ENCODE data around the gene RASSF8. TPM values are rescaled to one million over a fixed set of nuclear protein-coding genes. Genes with fewer than 3 reads are reported as not detected.
A peak's percentile ranks its signal among the peaks of the same experiment; 100 is the strongest.

RASSF8 gene
- total and polyA plus RNA-seq, 5 experiments from 2014 or later = not detected

DNA sequence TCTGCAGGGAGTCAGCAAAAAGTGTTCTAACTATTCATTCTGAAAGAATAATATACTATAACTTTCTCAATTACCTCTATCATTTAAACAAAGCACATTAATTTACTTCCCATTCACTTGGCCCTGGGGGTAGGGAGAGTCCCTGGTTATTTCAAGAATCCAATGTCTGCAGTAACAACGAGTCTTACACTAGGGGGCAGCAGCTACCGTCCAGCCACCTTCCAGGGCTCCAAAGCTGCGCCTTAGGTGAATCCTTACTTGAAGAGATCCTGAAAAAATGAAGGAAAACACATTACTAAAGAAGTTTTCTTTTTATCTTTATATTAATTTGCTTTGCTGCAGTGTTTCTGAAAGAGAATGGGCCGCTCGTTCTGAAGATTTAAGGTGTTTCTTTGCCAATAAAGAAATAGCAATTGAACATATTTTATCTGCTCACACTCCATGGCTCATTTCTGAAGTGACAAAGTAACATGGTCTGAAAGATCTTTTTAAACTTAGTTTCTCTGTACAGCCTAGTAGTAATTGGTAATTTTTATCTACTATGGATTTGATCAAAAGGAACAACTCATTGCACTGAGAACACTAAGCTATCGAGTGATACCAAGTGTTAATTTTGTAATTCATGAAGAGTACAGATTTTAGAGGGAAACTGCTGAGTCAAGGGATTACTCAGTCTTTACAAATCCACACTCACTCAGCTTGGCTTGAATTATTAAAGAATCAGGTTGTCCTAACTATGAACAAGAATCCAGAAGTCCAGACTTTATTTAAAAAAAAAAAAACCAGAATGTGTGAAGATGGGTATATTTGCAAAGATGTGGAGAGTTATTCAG, 138.8 kb downstream of the RASSF8 start:
- peak; percentile 22 to 71 (median 50) for DNase-seq
- Mint-ChIP-seq H3K27ac (no peak overlapping the region), H3K4me1 (peaks cover 0 to 2% (median 0%) of the 10 kb centered on the region in 4 donors), H3K36me3 (no peaks in the 10 kb centered on the region), H3K9me3 (no peaks in the 10 kb centered on the region), H3K27me3 (peaks cover 0 to 10% (median 9%) of the 10 kb centered on the region in 5 donors), H3K4me3 (no peak overlapping the region)
- POLR2A ChIA-PET = no interaction called here
- ATAC-seq = peak; percentile 83 to 89

DNA sequence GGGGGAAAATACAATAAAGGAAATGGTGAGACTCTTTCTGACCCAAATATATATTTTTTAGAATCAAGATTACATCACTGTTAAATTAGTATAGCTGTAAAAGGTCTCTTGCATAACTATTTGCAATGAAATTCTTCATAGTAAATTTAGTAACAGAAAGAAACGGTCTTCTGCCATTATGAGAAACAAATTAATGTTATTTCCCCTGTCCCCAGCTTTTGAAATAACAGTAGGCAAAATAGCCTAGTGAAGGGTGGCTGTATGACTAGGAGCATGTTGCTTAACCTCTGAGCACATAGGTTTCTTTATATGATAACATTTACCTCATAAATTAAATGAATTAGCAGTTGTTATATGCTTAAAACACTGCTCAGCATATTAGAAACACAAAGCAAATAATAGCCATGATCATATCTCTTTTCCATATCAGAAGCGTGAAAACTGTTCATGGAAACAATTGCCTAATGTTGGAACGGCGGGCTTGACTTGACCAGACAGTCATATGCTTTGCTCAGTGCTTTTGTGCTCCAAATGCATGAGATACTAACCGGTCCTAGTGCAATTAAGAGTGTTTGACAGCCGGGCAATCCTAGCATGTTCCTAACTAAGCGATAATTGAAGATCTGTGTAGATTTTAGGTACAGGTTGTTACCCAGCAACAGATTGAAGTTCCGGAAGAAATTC, 142.3 kb downstream of the RASSF8 start:
- POLR2A ChIA-PET = no interaction called here
- Mint-ChIP-seq H3K27me3 (peaks cover 4 to 19% (median 9%) of the 10 kb centered on the region in 5 donors), H3K27ac (no peak overlapping the region), H3K4me3 (no peak overlapping the region), H3K4me1 (no peaks in the 10 kb centered on the region), H3K9me3 (no peaks in the 10 kb centered on the region), H3K36me3 (no peaks in the 10 kb centered on the region)
- DNase-seq (no peak), ATAC-seq (no peak)

GRCh38 chr12:26101350-26101734, 142.9 kb downstream of the RASSF8 start:
- no peaks in the 10 kb centered on the region for H3K36me3 Mint-ChIP-seq
- DNase-seq (no peak), ATAC-seq (no peak)
- peaks cover 4 to 19% (median 9%) of the 10 kb centered on the region in 5 donors for H3K27me3 Mint-ChIP-seq
- POLR2A ChIA-PET = no interaction called here
- H3K27ac Mint-ChIP-seq = no peak overlapping the region
- no peaks in the 10 kb centered on the region for H3K9me3 Mint-ChIP-seq
- H3K4me3 Mint-ChIP-seq = no peak overlapping the region
- no peaks in the 10 kb centered on the region for H3K4me1 Mint-ChIP-seq

DNA sequence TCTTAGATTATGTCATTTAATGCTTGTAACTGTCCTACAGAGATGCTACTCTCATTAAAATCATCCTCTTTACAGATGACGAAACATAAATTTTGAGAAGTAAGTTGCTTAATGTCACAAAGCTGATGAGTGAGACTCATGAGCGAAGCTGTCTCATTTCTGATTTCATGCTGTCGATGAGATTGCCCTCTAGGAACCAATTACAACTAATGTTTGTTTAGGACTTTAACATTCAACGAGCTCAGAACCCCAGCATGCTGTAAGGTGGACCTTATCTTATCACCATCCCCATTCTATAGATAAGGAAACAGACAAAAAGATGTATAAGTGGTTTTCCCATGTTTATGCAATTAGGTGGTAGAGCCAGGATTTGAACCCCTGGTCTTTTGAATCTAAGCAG, 143.3 kb downstream of the RASSF8 start:
- DNase-seq (no peak), ATAC-seq (no peak)
- no peak overlapping the region for H3K4me3 Mint-ChIP-seq
- peaks cover 4 to 19% (median 9%) of the 10 kb centered on the region in 5 donors for H3K27me3 Mint-ChIP-seq
- no peak overlapping the region for H3K27ac Mint-ChIP-seq
- no peaks in the 10 kb centered on the region for H3K4me1 Mint-ChIP-seq
- no peaks in the 10 kb centered on the region for H3K36me3 Mint-ChIP-seq
- POLR2A ChIA-PET = no interaction called here
- H3K9me3 Mint-ChIP-seq = no peaks in the 10 kb centered on the region

- Mint-ChIP-seq H3K27ac (no peak overlapping the region), H3K9me3 (no peaks in the 10 kb centered on the region), H3K4me1 (no peaks in the 10 kb centered on the region), H3K4me3 (no peak overlapping the region), H3K27me3 (peaks cover 4 to 19% (median 9%) of the 10 kb centered on the region in 5 donors), H3K36me3 (no peaks in the 10 kb centered on the region)
- no peak for DNase-seq
- no peak for ATAC-seq
- POLR2A ChIA-PET = no interaction called here
Measured at GRCh38 chr12:26102953-26103352, 144.5 kb downstream of the RASSF8 start.

GRCh38 chr12:26106347-26106746, 147.9 kb downstream of the RASSF8 start:
- ATAC-seq (no peak), DNase-seq (no peak)
- Mint-ChIP-seq H3K9me3 (no peaks in the 10 kb centered on the region), H3K4me3 (no peak overlapping the region), H3K36me3 (no peaks in the 10 kb centered on the region), H3K27ac (no peak overlapping the region), H3K4me1 (no peaks in the 10 kb centered on the region), H3K27me3 (peaks cover 5 to 28% (median 9%) of the 10 kb centered on the region in 5 donors)
- POLR2A ChIA-PET = no interaction called here

GRCh38 chr12:26108915-26109314, 150.4 kb downstream of the RASSF8 start:
- H3K36me3 Mint-ChIP-seq = no peaks in the 10 kb centered on the region
- peaks cover 2 to 7% (median 6%) of the 10 kb centered on the region in 4 donors for H3K4me1 Mint-ChIP-seq
- no peaks in the 10 kb centered on the region for H3K9me3 Mint-ChIP-seq
- DNase-seq = no peak
- POLR2A ChIA-PET = interaction anchor here (0.6 kb wide), 1 partner anchor 12 kb away, joined by 3 read pairs; no protein-coding TSS in a partner anchor
- no peak overlapping the region for H3K27ac Mint-ChIP-seq
- no peak overlapping the region for H3K4me3 Mint-ChIP-seq
- peaks cover 8 to 29% (median 12%) of the 10 kb centered on the region in 5 donors for H3K27me3 Mint-ChIP-seq
- ATAC-seq = no peak

DNA sequence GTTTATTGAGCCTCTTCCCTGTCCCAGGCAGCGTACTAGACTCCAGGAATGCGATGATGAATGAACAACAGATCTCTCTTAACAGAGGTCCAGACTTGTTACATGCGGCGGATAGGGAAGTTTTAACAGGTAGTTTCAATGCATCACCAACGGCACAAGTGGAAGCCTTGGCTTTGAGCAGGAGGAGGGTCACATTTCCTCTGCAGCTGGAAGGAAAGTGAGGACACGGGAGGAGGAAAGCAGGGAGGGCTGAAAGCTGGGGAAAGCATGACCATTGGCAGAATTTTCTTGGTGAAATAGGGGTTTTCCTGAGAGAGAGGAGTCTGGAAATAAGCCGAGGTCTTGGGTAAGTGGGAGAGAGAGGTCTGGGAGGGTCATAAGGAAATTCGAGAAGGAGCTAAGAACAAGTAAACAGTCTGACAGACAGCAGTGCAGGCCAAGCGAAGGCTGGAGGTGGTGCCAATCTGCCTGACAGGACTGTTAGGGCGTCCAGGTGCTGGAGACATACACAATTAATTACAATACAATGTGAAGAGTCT, 150.9 kb downstream of the RASSF8 start:
- Mint-ChIP-seq H3K4me1 (peaks cover 2 to 8% (median 7%) of the 10 kb centered on the region in 4 donors), H3K4me3 (no peak overlapping the region), H3K36me3 (no peaks in the 10 kb centered on the region), H3K27me3 (peaks cover 8 to 29% (median 12%) of the 10 kb centered on the region in 5 donors), H3K9me3 (no peaks in the 10 kb centered on the region), H3K27ac (no peak overlapping the region)
- ATAC-seq (no peak), DNase-seq (no peak)
- POLR2A ChIA-PET = no interaction called here

DNA sequence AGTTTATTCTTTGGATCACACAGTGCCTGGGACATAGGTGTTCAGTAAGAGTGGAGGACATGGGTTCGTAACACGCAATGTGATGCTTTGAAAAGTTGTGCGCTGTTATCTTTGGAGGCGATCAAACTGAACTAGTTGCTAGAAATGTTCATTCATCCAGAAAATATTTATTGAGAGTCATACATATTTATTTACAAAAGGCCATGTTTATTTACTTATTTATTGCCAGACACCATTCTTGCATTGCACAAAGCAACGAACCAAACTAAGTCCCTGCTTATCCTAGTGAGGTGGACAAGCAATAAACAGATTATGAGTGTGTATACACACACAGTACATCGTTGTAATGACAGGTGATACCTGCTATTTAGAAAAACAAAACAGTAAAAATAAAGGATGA, 153.8 kb downstream of the RASSF8 start:
- no peak for DNase-seq
- peak overlapping the region in 5 of 10 donors; percentile 0 to 77 (median 23) for H3K4me3 Mint-ChIP-seq
- no peaks in the 10 kb centered on the region for H3K9me3 Mint-ChIP-seq
- POLR2A ChIA-PET = no interaction called here
- H3K27ac Mint-ChIP-seq = no peak overlapping the region
- H3K4me1 Mint-ChIP-seq = peaks cover 4 to 16% (median 12%) of the 10 kb centered on the region in 4 donors
- no peak for ATAC-seq
- H3K36me3 Mint-ChIP-seq = no peaks in the 10 kb centered on the region
- H3K27me3 Mint-ChIP-seq = peaks cover 14 to 38% (median 15%) of the 10 kb centered on the region in 5 donors

DNA sequence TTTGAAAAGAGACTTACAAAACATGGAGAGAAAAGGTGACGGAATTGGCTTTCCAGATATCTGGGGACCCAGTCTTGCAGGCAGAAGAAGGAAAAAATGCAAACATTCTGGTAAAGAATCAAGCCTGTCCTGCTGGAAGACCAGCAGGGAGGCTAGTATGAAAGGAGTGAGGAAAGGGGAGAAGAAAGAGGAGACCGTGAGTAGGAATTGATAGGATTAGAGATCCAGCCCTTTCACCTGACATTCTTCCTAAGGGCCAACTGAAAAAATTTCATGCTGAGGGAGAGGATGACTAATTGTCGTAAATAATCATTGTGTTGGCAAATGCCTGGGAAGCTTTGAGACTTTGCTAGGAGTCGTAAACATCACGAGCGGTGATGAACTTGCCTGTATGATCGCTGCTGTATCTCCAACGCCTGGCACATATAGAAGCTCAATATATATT, 154.2 kb downstream of the RASSF8 start:
- Mint-ChIP-seq H3K27ac (peak overlapping the region in 1 of 10 donors; percentile 26), H3K4me1 (peaks cover 4 to 16% (median 12%) of the 10 kb centered on the region in 4 donors), H3K4me3 (peak overlapping the region in 7 of 10 donors; percentile 0 to 78 (median 26)), H3K36me3 (no peaks in the 10 kb centered on the region), H3K9me3 (no peaks in the 10 kb centered on the region), H3K27me3 (peaks cover 18 to 42% (median 18%) of the 10 kb centered on the region in 5 donors)
- no peak for DNase-seq
- POLR2A ChIA-PET = no interaction called here
- ATAC-seq = no peak

- H3K4me1 Mint-ChIP-seq = peaks cover 4 to 17% (median 12%) of the 10 kb centered on the region in 4 donors
- H3K36me3 Mint-ChIP-seq = no peaks in the 10 kb centered on the region
- H3K27ac Mint-ChIP-seq = peak overlapping the region in 2 of 10 donors; percentile 4 to 74
- POLR2A ChIA-PET = no interaction called here
- peak overlapping the region; percentile 63 to 87 (median 81) for H3K4me3 Mint-ChIP-seq
- peaks cover 18 to 42% (median 22%) of the 10 kb centered on the region in 5 donors for H3K27me3 Mint-ChIP-seq
- no peak for DNase-seq
- ATAC-seq = no peak
- H3K9me3 Mint-ChIP-seq = no peaks in the 10 kb centered on the region
Measured at GRCh38 chr12:26113181-26113654, 154.7 kb downstream of the RASSF8 start.

- Mint-ChIP-seq H3K27ac (peak overlapping the region in 9 of 10 donors; percentile 65 to 90 (median 80)), H3K9me3 (no peaks in the 10 kb centered on the region)
Measured at GRCh38 chr12:26113853-26114719, 155.6 kb downstream of the RASSF8 start.

More at GRCh38 chr12:26113853-26114719, 155.6 kb downstream of the RASSF8 start:
- Mint-ChIP-seq H3K4me3 (peak overlapping the region; percentile 75 to 90 (median 84)), H3K4me1 (peaks cover 4 to 18% (median 12%) of the 10 kb centered on the region in 4 donors), H3K27me3 (peaks cover 18 to 47% (median 24%) of the 10 kb centered on the region in 5 donors), H3K36me3 (no peaks in the 10 kb centered on the region)
- DNase-seq = peak; percentile 51 to 86 (median 68)
- peak; percentile 87 for ATAC-seq
- POLR2A ChIA-PET = no interaction called here
